Keratinocyte (primary cell): ENCODE data around the gene HHIPL1.

Source experiments
- CTCF ChIP-seq, 3 experiments: IDR thresholded peaks in 1 of 3; conservative IDR thresholded peaks in 1 of 3; optimal IDR thresholded peaks in 1 of 3; 2 replicates in 2 of 3; 3 replicates in 1 of 3; pipeline versions ENCODE3 to v1.5.1; 2011; ENCODE audit warnings: low read length in 3 of 3, mild to moderate bottlenecking in 3 of 3, moderate library complexity in 2 of 3, control low read depth in 1 of 3, inconsistent platforms in 1 of 3; ENCODE audit not compliant: insufficient read depth in 2 of 3; ENCODE audit errors: extremely low read depth in 1 of 3
- EZH2 ChIP-seq: IDR thresholded peaks from one replicate; pipeline ENCODE4 v1.6.1; 2012; ENCODE audit warnings: inconsistent platforms, mild to moderate bottlenecking, low read length, moderate library complexity

DNA sequence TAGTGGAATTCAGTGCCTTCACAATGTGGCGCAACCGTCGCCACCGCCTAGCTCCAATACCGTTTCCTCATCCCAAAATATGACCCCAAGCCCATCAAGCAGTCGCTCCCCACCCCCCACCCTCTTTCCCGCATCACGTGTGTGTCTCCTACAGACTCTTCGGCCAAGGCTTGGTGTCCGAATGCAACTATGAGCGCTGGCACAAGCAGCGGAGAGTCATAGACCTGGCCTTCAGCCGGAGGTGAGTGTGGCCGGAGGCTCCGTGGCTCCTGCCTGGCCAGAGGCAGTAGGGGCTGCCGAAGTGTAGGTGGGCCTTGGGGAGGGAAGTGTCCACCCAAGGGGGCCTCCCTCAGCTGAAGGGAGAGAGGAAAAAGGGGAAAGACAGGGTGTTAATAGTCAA, 54.9 kb downstream of the HHIPL1 start:
- TF ChIP-seq CTCF (optimal IDR thresholded peaks at IDR 0.05 in 1 of 3, IDR thresholded peaks at IDR 0.05 in 1 of 3, conservative IDR thresholded peaks at IDR 0.05 in 1 of 3; ENCODE audit: extremely low read depth in 1 of 3, insufficient read depth in 2 of 3, low read length in 3 of 3) (no peak), EZH2 (no peak)
